Tongue (tissue), 2 donors: Measurements from ENCODE around the gene POLD4. TPM values are rescaled to one million over a fixed set of nuclear protein-coding genes. Genes with fewer than 3 reads are reported as not detected.

Experiments
- DNase-seq: peaks from one replicate; pipeline ENCODE4 v3.0.0-alpha.2; 2015
- total RNA-seq: library from RNA; depleted of rRNA; stranded (reverse); fragments of >200 nt; gene quantifications from one replicate; pipeline ENCODE4 v1.2.3, GENCODE V29; 2014

Gene POLD4
- total RNA-seq, 1 donor from 2014 or later: 20.1 TPM

DNA sequence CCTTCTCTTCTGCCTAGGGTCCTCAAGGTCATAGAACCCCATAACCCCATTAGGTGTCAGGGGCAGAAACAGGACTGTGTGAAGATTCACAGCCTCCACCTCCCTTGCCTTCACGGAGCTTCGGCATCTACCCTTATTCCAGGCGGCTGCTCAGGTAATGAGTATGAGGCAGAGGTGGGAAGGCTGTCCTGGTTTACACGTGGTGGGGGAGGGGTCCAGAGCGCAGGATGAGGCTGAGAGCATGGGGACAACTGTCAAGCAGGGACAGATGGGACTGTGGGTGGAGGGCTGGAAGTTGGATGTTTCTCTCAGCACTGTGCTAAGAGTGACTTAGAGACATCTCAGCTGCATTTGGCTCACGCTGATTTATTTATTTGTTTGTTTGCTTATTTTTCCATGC lies 34.2 kb upstream of the POLD4 start:
- DNase-seq: no peak

DNA sequence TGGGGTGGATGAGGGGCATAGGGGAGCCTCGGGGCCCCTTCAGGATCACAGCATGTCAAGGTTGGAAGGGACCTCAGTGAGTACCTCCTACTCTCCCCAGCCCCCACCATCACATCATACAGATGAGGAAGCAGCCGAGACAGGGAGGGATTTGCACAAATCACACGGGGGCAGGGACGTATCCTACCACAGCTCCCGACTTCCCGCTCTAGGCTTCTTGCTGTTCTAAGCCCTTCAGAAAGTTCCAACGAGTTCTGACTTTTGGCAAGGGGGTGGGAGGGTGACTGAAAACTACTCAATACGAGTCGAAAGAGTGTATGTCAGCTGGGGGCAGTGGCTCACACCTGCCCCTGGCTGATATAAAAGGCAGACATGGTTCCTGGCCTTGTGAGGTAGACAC lies 33.7 kb upstream of the POLD4 start:
- no peak for DNase-seq

DNA sequence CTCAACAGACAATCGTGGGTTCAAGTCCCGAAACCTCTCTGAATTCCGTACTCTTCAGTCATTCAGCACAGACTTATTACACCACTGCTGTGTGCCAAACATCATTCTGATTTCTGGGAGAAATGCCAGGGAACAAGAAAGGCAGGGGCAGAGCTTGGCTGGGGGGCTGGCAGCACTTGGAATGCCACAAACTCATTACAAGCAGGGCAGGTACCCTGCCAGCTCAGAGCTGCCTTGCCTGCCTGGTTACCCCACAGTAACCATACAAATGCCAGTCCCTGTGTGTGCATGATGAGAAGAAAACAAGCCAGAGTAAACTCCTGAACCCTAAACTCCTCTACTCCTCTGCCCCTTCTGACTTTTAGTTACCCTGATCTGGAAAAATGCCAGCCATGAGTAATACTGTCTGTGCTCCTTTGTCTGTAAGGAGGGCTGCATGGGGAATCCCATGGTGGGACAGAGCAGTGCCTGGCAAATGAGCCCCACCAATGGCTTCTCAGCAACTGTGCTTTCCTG lies 31.6 kb upstream of the POLD4 start:
- no peak for DNase-seq

DNA sequence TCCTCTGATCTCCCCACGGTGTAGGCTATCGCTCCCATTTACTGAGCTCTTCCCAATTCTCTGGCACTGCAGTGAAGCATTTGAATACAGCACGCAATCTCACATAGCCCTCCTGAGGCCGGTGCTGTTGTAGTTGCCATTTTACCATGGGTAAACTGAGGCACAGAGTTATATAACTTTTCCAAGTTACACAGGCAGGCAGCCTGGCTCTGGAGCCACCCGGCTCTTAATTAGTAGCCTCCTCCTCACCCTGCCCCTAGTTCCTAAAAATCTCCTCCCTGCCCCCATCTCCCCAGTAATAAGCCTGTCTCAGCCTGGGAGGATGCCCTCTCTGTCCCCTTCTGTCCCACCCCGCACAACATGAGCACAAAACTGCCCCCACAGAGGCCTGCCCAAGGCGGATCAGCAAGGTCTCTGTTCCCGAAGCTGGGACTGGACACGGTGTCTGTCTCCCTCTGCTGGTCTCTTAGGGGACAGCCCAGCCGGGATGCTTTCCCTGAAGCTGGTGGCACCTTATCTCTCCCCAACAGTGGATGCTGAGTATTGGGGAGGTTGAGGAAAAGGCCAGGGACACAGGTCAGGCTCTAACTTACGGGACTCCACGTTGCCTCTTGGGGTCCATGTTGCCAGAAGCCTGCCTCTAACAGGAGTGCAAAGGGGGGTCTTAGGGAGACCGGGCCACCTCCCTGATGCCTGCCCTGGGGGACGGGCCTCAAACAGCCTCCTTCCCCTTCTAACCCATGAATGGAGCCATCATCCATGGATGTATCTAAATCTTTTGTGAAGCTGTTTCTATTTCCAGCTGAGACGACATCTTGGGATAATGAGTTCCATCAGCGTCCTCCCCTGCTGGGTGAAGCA lies 29.2 kb upstream of the POLD4 start:
- DNase-seq: peak; percentile 89

DNA sequence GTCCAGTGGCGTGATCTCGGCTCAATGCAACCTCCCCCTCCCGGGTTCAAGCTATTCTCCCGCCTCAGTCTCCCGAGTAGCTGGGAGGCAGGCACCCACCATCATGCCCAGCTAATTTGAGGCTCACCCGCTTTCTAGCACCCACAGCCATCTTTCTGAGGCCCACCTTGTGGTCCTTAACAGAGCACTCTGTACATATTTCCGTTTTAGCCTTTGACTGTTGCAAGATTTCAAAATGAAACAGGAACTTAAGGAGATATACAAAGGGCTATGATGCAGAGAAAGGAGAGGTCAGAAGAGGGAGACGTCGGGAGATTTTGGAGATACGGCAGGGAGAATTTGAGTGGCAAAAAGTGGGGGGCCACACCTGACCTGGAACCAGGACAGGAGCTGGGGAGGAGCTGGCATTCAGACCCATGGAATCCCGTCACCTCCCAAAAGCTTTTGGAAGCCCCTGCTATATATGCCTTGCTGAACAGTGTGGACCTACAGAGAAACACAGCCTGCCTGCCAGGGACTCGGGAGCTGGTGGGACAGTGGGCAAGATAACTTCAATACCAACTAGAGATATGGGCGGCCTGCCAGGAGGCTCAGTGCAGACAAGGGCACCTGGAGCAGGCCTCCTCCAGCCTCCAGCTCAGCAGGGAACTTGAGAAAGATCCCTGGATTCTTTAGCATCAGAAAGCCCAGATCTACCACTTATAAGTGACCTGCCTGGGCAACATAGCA lies 28.1 kb upstream of the POLD4 start:
- no peak for DNase-seq

DNA sequence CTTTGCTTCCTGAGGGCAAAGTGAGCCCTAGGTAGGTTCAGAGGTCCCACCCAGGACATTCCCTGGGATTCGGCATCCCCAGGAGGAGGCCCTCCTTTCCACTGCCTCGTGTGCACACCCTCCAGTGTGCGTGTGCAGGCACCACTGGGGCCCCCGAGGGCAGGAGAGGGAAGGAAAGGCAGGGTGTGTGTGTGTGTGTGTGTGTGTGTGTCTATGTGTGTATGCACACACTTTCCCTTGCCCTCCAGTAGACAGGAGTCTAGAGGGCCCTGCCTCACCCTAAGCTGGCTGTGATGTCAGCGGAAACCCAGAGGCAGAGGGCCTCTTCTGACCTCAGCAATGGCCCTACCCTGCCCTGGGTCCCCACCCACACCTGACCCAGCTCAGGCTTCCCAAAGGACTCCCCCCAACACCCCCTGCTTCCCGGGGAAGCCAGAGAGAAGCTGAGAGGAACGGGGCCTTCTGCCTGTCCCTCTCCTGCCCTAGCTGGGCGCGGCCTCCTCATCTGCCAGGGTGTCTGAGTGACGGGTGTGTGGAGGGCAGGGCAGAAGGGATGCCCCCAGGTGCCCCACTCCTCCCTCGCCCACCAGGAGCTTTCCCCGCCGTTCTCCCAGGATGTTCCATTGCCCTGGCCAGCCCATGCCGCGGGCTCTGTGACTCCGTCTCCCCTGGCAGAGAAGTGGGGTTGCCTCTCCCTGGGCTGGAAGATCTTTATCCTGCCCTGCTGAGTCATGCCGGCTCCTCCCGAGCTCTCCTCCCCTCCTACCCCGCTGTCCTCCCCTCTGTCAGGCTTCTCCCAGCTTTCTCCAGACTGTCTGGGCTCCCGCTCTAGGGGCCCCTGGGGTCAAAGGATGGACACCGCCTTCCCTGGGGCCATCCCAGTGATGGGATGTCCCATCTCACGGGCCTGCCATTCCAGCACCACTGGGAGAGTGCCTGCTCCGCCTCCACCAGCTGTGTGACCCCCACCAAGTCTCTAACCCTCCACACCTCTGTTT lies 26.0 kb upstream of the POLD4 start:
- no peak for DNase-seq

DNA sequence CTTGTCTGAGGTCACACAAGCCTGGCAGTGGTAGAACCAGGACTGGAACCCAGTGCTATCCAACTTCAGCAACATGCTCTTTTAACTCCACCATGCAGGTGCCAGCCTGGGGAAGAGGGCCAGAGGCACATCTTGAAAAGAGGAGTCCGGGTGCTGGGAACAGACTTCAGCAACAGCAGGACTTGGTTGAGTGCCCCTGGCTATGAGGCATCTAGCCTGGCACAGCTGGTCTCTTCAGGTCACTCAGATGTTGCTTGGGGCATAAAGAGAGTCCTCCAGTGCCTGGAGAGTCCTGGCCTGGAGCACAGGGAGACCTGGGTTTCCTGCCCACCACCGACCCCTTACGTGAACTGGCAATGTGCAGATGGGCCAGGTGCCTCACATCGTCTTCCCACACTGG lies 25.2 kb upstream of the POLD4 start:
- no peak for DNase-seq

DNA sequence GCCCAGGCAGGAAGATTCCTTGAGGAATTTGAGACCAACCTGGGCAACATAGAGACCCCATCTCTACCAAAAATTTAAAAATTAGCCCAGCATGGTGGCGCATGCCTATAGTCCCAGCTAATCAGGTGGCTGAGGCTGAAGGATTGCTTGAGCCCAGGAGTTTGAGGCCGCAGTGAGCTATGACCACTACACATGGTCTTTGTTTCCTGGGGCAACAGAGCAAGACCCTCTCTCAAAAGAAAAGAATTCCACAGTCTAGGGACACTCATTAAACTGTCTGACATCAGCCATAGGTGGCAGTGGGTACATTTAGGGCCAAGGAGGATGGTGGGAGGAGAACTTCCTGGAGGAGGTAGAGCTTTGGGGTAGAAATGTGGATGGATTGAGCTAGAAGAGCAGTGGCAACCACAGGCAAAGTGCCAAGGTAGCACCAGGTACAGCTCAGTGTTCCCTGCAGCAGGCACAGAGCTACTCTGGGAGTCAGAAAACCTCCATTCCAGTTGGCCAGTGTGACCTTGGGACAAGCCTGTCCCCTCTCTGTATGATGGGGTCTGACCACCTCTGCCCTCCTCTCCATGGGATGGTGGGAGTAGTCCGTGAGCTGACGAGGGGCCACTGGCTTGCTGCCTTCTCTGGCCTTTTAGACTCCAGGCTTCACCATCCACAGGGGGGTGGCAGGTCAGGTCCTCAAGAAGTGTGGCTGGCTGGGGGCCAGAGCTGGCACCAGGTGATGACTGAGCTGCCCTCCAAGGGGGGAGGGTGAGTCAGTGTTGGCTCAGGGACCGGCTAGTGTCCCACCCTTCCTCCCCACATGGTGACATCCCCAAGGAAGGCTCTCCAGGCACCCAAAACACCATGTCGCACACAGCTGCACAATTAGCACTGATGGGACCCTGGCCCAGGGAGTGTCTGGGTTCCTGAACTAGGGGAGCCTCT lies 23.8 kb upstream of the POLD4 start:
- no peak for DNase-seq

DNA sequence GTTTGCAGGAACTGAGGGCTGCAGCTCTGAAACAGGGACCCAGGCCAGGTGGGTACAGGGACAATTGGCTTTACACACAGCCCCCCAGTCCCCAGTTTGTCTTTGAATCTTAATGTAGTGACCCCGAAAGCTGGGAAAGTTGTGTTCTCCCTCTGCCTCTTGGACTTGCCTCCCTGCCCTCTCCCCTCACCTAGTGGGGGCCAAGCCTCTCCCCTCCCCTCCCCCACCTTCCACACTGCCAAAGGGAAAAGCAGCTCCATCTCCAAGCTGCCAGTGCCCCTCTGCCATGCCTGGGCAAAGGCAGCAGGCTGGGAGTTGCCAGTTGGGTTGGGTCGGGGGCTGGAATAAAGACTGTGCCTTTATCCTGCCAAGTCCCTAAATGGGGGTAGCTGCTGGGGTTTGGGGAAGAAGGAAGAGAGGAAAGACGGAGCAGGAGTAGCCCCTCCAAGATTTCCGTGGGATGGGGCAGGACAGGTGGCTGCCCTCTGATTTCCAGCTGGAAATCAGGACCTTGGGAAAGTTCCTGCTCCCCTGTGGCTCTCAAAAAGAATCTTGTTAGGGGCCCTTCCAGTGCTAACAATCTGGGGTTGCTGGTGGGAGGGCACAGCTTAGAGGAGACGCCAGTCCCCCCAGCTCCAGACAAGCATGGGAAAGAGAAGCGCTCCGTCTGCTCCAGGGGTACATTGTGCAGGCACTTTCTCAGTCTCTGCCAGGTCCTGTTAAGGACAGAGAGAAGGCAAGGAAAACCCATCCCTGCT lies 22.9 kb upstream of the POLD4 start:
- no peak for DNase-seq

DNA sequence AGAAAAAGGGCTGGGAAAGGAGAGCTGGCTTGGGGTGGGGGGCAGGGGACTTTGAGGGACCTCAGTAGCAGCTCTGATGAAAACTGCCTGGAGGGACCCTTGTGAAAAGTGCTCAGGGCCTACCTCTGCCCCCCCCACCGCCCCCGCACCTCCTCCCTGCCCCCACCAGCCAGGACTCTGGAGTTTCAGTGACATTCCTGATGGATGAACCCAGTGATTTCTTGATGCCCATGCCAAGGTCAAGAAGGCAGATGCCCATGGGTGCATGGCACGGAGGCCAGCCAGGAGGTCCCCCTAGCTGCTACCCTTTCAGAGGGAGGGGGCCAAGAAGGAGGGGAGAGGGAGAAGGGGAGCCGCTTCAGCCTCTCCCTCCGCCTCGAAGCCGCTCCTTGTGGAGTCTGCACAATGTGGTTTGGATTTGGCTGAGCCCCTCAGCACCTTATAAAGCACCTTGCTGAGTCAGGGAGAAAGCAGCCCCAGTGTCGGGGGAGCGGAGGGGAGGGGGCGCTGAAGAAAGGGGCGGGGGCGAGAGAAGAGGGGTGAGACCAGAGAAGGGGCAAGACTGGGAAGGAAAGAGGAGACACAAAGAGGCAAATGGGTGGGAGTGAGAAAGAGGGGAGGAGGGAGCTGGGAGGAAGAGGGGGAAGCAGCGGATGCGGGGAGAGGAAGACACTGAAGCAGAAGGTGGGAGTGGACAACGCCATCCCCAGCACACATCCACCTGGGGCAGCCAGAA lies 22.1 kb upstream of the POLD4 start:
- no peak for DNase-seq

DNA sequence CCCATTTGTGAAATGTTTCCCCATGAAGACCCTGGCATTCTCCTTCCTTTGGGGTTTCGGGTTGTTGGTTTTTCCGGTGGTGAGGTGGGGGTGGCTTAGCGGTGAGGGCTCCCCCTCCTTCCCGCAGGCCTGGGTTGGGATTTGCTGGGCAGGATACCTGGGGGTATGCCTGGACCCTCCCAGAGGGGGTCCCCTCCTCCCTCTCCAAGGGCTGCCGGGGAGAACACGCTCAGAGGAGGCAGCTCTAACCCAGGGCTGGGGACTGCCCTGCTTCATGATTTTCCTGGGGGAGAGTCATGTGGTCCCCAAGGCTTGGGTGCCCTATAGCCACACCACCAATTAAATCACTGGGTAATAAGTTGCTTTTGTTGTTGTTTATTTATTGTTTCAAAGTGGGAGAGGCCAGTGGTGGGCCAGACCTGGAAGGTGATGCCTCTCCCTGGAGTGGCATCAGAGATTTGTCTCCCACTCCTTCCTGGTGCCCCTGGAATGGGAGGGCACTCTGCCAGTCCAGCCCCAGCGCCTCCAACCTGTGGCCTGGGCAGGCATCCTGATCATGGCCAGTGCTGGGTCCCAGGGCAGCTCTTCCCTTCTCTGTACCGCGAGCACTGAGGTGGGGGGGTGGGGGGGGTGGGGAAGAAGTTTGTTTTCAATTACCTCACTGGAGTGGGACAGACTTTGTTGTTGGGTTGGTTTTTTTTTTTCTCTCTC lies 21.4 kb upstream of the POLD4 start:
- no peak for DNase-seq

DNA sequence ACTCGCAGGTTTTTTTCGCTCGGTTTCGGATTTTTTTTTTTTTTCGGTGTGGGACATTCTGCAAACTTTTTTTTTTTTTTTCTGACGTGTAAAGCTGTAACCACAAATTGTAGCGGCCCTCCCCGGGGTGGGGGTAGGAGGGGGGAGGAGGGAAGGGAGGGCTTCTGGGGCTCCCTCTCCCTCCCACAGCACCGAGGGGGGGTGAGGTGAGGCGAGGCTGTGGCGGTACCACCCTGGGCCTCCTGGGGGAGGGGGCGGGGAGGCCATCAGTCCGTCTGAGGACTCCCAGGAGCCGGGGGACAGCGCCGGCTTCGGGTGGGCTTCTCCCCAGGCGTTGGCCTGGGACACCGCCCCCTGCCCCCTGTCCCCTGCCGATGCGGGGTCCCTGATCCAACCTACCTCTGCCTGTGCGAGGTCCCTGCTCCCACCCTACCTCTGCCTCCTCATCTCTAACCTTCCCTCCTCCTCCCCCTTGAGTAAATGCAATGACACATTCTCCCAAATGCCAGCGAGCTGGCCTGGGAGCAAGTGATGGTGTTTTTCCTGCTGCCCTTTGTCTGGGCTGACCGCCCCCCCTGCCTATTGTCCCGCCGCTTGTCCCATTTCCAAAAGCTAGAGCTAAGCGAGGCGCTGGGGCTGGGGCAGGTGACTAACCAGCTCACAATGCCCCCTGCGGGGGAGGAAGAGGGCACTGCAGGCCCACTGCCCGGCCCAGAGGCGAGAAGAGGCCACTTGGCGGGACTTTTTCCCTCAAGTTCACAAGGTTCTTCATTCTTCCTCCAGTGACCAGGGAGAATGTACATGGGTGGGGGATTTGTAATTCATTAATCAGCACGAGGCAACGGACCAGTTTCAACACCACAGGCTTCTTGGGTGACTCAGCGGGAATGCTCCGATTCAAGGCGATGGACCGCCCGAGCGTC lies 20.6 kb upstream of the POLD4 start:
- peak; percentile 79 for DNase-seq

DNA sequence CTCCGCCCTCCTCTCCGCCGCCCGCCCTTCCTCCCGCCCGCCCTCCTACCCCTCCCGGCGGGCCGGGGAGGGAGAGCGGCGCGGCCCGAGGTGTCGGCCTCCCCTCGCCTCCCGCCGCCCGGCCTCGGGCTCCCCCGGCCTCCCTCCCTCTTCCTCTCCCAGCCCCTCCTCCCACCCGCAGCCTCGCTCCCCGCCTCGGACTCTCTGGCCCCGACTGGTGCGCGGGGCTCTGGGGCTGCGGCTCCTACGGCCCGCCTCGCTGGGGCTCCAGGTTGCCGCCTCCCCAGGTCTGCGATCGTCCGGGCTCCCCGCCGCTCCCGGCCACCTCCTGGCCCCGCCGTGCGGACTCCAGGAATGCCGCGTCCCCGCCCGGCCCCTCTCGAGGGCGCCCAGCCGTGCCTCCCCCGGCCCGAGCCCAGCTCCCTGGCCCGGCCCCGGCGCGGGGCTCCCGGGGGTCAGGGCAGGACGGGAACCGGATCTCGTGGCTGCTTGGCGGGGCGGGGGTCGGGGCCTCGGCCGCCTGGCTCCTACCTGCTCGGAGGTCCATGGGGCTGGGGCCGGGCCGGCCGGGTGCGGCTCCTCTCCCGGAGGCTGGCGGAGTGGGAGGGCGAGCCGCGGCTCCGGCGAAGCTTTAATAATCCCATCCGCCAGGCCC lies 19.8 kb upstream of the POLD4 start, which contains the start of gene CLCF1:
Gene CLCF1, minus strand, starts transcription at position 606 of the 655 bp plus-strand sequence. Its CDS starts 59 bp downstream, at position 547.
- DNase-seq: peak; percentile 82

DNA sequence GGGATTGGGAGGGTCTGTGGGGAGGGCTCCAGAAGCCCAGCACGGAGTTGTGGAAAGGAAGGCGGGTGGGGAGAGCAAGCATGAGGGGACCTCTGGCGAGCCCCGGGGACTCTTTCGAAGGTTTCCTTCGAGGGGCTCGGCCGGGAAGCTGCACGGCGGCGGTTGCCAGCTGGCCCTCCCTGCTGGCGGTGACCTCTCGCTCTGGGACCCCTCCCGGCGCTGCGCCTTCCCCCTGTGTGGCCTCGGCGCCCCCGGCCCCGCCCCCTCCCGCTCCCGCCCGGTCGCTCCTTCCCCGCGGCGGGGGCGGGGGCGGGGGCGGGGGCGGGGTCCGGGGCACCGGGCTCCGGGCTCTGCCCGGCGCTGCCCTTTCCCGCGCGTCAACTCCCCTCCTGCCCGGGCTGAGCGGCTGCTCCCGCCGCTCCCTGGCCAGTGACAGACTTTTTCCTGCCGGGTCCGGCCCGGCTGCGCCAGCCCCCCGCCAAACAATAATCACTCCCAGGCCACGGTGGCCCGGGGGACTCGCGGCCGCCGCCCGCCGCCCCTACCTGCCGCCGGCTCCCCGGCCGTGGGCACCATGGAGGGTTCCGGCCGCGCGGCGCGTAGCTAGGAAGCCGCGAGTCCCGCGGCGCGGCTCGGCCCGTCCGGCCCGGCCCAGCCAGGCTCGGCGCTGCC lies 19.1 kb upstream of the POLD4 start:
- DNase-seq: peak; percentile 58

DNA sequence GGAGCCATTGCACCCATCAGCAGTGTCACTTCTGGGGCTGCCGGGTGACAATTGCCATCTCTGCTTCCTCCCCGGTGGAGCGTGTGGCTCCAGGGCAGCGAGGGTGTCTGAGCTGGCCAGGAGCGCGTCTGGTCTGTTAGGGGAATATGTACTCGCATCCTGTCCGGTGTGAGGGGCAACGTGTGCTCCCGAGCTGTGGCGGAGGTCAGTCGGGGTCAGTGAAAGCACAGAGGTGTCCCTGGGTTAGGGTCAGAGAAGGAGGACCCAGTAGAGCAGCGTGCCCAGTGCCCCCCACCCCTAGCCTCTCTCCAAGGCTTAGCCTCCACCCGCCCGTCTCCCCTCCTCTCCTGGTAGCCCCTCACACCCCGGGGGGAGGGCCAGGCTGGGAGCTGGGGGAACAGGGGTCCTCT lies 18.6 kb upstream of the POLD4 start:
- DNase-seq: no peak

DNA sequence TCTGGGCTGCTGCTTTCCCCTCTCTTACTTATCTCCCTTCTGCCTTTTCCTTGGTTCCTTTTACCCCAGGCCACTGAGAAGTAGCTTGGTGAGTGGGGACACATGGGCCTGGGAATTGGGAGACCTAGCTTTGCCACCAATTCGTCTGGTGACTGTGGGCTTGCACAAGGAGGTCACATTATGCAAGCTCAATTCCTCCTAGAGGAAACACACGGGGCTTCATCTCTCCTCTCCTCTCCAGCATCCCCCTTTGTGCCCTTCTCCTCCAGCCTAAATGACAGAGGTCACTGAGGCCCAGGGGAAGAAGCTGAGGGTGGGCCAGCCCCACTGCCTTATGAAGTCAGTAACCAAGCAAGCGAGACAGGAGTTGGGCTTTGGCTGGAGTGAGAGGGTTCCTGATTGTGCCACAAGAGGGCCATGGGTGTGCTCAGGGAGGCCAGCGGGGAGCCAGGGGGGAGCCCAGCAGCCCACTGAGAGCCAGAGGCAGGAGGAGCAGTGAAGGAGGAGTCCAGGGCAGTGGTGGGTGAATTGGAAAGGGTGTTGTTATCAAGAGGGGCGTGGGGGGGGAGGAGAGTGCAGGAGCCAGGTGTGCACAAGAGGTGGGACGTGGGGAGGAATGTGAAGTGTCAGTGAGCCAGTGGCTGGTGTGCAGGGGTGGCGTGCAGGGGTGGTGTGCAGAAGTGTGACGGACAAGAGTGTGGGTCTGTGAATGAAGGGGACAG lies 18.0 kb upstream of the POLD4 start:
- DNase-seq: peak; percentile 44
